Tibial nerve (tissue), 3 donors: ENCODE measurements around the gene PGPEP1.

Experiments
- POLR2A ChIP-seq, 2 donors: fragments of 450-650 bp; IDR thresholded peaks; one replicate each; pipeline ENCODE4 v1.6.1; 2017; ENCODE audit warnings: antibody characterized with exemption in 2 of 2, mild to moderate bottlenecking in 2 of 2, moderate library complexity in 2 of 2
- TF ChIP-seq, protein P1 (sequence below), 5 experiments: fragments of 200-600 bp in 3 of 5; fragments of 450-650 bp in 2 of 5; sonication (generic) in 3 of 5; IDR thresholded peaks; one replicate each; pipeline ENCODE4 v1.5.1; 2016 to 2019; ENCODE audit warnings: antibody characterized with exemption in 5 of 5, mild to moderate bottlenecking in 3 of 5, moderate library complexity in 2 of 5

DNA sequence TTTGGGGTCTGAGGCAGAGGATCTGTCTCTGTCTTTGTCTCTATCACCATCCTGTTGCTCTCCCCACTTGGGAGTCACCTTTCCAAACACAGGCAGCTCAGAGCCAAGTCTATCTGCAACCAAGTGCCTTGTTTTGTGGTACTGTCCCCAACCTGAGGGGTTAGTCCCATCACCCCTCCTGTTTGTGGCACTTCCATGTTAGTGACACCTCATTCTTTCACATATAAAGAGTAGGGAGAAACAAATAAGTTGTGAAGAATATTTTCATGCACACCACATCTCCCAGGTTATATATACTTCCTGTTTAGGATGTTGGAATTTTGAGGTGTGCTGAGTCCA, 49.3 kb downstream of the PGPEP1 start:
- TF ChIP-seq, protein P1, sequence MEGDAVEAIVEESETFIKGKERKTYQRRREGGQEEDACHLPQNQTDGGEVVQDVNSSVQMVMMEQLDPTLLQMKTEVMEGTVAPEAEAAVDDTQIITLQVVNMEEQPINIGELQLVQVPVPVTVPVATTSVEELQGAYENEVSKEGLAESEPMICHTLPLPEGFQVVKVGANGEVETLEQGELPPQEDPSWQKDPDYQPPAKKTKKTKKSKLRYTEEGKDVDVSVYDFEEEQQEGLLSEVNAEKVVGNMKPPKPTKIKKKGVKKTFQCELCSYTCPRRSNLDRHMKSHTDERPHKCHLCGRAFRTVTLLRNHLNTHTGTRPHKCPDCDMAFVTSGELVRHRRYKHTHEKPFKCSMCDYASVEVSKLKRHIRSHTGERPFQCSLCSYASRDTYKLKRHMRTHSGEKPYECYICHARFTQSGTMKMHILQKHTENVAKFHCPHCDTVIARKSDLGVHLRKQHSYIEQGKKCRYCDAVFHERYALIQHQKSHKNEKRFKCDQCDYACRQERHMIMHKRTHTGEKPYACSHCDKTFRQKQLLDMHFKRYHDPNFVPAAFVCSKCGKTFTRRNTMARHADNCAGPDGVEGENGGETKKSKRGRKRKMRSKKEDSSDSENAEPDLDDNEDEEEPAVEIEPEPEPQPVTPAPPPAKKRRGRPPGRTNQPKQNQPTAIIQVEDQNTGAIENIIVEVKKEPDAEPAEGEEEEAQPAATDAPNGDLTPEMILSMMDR (IDR thresholded peaks at IDR 0.05) = no peak
- no peak for TF ChIP-seq POLR2A (IDR thresholded peaks at IDR 0.05)
